ENCODE measurements around the gene JCAD.
"Not testable (repeated sequence)": the region's sequence is repeated elsewhere in the genome, so short reads cannot be mapped to it uniquely, and the experiment has no call there.

JCAD gene, protein sequence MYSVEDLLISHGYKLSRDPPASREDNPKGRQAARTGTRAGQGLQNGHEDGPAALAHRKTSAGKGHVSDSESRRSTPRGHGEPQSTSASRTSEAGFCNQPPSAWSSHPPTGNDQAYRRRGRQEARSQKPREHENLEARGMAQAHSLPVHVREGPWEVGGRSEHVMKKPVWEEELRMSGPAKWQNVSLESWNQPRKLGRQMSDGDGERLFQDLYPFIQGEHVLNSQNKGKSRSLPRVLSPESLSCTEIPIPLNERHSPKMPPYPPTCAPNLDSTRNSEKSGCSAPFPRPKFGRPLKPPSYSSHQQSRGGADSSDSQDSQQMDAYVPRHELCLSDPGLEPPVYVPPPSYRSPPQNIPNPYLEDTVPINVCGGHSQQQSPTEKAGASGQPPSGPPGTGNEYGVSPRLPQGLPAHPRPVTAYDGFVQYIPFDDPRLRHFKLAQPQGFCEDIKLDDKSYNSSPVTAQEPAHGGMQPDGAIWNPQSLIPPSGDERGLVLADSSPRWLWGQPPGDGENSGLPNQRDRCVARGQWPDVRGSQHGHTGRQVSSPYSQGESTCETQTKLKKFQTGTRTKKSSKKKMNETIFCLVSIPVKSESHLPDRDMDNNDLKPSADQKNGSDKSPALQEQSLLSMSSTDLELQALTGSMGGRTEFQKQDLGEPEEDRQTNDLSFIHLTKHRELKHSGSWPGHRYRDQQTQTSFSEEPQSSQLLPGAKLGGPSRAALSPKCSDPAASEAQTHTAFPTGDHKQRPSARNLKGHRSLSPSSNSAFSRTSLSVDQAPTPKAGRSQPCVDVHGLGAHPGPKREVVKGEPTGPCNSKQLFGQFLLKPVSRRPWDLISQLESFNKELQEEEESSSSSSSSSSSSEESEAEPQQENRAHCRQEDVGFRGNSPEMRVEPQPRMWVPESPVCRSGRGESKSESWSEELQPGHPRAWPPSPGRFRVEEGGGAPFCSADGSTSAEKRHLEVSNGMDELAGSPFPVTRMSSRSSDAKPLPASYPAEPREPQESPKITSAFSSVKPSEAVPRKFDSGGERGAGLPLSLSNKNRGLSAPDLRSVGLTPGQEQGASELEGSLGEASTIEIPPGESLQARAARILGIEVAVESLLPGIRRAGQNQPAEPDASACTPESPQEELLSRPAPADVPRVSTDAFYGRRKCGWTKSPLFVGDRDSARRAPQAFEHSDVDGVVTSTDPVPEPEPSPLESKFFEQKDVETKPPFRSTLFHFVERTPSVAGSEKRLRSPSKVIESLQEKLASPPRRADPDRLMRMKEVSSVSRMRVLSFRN (N-terminal part only)

GRCh38 chr10:30059209-30060107 is at the start of gene JCAD:
Gene JCAD (minus strand): TSS chr10:30059586. CDS start chr10:30047812, 11,774 bp downstream.
- DNase-seq, result peak; percentile 44

GRCh38 chr10:30106987-30107386 is 47.6 kb upstream of the JCAD start:
- DNase-seq, result no peak

- no peak for DNase-seq
Observed at GRCh38 chr10:30103595-30104320, 44.4 kb upstream of the JCAD start.

DNA sequence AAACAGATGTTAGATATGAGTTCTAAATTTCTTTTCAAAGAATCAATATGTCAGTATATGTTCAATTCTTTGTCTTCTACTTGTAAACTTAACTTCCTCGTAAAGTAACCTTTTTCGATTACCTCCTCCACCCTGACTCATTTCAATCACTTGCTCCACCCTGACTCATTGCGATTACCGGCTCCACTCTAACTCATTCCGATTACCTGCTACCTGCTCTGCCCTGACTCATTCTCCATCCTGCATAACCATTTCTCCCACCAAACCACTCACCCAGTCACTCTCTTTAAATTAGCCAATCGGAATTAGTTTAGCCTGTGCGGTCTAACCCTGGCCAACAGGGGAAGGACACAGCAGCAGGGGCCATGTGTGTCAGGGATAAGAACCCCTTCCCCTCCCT is 40.3 kb upstream of the JCAD start:
- not testable (repeated sequence) for DNase-seq

GRCh38 chr10:30099101-30099500 is 39.7 kb upstream of the JCAD start:
- no peak for DNase-seq

DNA sequence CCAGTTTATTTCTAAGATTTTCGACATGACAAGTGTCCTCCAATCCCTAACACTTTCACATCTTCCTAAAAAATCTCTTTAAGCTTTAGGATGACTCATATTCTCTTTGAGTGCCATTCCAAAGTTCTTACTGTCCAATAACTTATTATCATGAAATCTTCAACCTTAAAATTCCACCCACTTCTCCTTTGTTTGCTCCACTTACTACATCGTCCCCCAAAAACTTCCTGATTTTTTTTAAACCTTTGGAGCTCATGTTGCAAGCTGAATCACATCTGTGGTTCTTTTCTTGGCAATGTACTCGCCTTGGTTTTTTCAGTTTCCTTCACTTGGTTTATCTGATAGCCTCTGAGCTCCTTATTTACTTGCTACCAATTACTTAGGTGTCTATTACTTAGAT is 39.2 kb upstream of the JCAD start:
- no peak for DNase-seq

DNA sequence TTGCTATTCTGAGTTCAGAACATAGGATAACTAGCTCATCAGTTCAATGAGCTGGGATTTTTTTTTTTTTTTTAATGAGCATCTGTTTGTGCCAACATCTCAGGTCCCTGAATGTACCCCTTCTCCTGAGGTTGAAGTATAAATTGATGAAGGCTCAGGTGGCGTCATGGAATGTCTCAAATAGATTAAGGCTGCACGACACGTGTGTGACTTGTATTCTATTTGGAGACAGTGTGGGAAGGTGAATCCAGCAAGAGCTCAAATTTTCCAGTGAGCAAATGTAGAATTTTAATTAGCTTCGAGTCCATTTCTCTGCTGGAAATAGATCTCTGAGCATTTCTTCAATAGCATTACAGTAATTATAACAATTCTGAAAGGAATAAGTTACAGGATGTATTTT is 37.2 kb upstream of the JCAD start:
- no peak for DNase-seq

DNA sequence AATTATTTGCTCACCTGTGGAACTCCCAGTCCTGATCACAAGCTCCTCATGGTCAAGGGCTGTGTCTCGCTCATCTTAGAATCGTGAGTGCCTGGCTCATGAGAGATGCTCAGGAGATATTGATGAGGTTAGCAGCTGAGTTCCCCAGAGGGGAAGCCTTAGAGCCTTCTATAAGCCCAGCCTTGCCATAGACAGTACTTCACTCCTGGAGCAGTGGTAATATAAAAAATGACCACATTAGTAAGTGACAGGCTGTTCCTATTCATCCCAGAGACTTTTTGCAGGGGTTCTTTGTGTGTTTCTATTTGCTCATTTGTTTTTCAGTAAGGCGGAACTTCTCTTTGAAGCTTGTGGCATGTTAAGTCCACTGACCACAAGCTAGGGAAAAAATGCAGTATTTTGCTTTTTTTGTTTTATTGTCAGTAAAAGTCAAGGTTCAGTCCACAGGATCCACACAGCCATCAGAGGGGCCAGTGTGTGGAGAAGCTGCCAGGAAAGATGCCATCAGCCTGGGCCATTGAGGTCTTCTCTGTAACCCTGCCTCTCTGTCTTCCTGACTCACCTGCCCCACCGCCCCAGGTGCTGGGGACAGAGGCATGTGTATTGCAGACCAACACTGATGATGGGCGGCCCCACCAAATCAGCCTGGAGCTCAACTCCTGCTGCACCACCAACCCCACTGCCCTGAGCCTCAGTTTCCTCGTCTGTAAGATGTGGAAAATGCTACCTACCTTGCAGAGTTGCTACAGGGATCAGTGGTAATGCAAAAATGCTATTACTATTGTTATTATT is 36.4 kb upstream of the JCAD start:
- DNase-seq, result no peak

GRCh38 chr10:30094601-30095000 is 35.2 kb upstream of the JCAD start:
- no peak for DNase-seq

DNA sequence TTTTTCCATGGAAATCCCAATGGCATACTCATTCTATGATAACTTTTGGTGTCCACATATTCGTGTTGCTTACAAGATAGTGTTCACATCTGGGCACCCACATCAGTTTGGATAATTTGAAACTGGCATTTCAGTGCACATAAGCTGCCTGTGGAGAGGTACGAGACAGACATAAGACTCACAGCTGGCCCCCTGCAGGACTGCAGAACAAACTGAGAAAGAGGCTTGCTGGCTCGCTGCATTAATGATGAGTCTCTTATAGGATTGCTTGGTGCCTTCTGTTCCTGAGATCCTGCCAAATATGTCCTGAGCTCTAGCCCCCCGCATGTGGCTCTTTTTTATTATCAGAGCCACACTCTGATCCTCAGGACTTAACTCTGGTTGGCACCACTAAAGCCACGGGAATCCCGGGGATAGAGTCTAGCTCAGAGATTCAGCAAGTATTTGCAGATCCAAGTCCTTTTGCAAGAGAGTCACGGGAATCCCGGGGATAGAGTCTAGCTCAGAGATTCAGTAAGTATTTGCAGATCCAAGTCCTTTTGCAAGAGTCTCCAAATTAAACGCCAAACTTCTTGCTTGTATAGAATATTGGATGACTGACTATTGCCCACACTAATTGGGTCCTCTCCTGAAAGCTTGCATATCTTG is 34.0 kb upstream of the JCAD start:
- no peak for DNase-seq

- DNase-seq, result no peak
Observed at GRCh38 chr10:30092151-30092790, 32.9 kb upstream of the JCAD start.

DNA sequence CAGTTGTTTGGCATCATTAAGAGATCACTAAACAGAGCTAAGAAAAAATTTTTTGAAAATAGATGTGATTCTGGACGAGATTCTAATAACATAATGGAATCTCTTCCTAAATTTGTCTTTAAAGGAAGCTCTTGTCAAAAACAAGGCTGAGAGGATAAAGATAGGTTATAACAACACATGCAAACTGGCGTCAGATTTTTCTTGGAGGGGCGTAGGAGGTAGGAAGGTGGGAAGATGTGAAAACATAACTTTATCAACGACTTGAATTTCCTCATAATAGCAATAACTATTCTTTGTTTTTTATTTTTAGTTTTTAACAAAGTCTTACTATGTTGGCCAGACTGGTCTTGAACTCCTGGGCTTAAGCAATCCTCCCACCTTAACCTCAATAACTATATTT is 31.8 kb upstream of the JCAD start:
- DNase-seq, result no peak

GRCh38 chr10:30088178-30088577 is 28.8 kb upstream of the JCAD start:
- no peak for DNase-seq

DNA sequence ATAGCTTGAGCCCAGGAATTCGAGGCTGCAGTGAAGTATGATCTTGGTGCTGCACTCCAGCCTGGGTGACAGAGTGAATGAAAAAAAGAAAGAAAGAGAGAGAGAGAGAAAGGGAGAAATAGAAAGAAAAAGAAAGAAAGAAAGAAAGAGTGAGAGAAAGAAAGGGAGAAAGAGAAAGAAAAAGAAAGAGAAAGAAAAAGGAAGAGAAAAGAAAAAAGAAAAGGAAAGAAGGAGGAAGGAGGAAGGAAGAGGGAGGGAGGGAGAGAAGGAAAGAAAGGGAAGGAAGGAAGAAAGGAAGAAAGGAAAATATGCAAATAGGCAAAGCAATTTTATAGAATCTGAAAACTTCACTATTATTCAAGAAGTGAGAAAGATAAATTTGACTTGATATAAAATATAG is 24.5 kb upstream of the JCAD start:
- DNase-seq, result no peak

DNA sequence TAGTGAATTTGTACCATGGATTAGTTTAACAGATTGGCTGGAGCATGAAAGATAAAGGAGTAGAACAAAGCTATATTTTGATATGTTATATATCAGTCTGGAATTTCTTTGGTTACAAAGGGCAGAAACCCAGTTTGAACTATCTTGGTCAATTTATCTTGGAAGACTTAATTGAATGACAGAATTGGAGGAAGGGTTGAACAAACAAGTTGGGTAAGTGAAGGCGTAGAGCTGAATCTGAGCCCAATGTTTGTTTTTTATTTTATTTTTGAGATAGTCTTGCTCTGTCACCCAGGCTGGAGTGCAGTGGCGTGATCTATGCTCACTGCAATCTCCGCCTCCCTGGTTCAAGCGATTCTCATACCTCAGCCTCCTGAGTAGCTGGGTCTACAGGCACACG is 21.8 kb upstream of the JCAD start:
- DNase-seq, result no peak

- no peak for DNase-seq
Observed at GRCh38 chr10:30080161-30080560, 20.8 kb upstream of the JCAD start.

DNA sequence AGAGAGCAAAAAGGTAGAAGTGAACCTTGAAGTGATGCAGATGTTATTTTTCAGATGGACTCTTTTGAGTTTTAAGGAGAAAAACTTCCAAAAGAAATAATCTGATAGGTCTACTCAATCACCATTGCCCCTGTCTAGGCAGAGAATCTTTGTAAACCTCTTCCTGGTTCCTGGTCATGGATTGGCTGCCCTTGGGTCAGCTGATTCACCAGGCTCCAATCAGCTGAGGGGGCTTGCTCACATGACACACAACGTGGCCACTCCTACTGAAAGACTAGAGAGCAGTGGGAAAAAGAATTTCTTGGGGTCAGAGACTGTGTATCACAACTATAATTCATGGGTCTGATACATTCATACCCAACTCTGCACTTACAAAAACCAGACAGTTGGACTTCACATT is 20.0 kb upstream of the JCAD start:
- DNase-seq, result no peak

DNA sequence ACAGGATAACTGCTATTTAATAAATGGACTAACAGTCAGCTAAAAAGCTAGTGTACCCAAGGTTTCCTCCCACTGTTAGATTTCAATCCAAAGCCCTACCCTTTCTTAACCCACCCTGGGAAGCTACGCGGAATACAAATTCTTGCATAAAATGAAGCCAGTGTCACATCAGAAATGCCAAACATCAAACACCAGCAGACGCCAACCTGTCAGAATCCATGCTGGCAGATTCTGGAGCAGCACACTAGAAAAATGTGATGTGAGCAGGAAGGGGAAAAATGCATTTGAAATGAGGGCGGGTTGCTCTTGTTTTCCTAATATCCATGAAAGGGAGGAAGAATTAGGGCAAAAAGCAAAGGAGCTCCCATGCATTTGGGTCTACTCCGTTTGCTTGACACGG is 16.1 kb upstream of the JCAD start:
- DNase-seq, result no peak

GRCh38 chr10:30074933-30075332 is 15.5 kb upstream of the JCAD start:
- DNase-seq, result no peak

GRCh38 chr10:30074090-30074489 is 14.7 kb upstream of the JCAD start:
- no peak for DNase-seq
